OCI-LY7 (cell line): ENCODE results near the gene APOA4. TPM values are rescaled to one million over a fixed set of nuclear protein-coding genes. Genes with fewer than 3 reads are reported as not detected.
"Not testable (repeated sequence)": the region's sequence is repeated elsewhere in the genome, so short reads cannot be mapped to it uniquely, and the experiment has no call there.

ENCODE experiments used
- BruUV-seq: library from RNA; stranded (reverse); fragments of 400-500 nt; replicated peaks from 2 replicates; lab custom pipeline; 2021; lab: Mats Ljungman, UMichigan
- CTCF ChIA-PET: fragments of 300-600 bp; sonication (Branson Sonifier 250); formaldehyde crosslinking; loops from one replicate; lab custom pipeline; 2022; ENCODE audit warnings: antibody characterized with exemption; ENCODE audit not compliant: unreplicated experiment; lab: Charles Lee
- POLR2A ChIA-PET: fragments of 300-600 bp; sonication (Branson Sonifier 250); formaldehyde crosslinking; loops from one replicate; lab custom pipeline; 2022; ENCODE audit warnings: antibody characterized with exemption; lab: Charles Lee
- DNase-seq: peaks from one replicate; pipeline ENCODE4 v3.0.0-alpha.2; 2015; ENCODE audit warnings: low spot score
- H2AFZ ChIP-seq: fragments of 200-600 bp; sonication (generic), shearing (Covaris generic); 2 replicates; pipeline ENCODE4 v1.6.1; 2014; ENCODE audit warnings: mild to moderate bottlenecking, antibody characterized with exemption, low read length, moderate library complexity
- H3K27ac ChIP-seq: fragments of 200-600 bp; sonication (generic); 2 replicates; pipeline ENCODE4 v1.5.1; 2014; ENCODE audit warnings: mixed run types, low read depth, mild to moderate bottlenecking, moderate library complexity, low read length, inconsistent platforms; ENCODE audit not compliant: poor library complexity, severe bottlenecking
- H3K36me3 ChIP-seq: fragments of 200-600 bp; sonication (generic); 2 replicates; pipeline ENCODE4 v1.6.1; 2014; ENCODE audit warnings: mild to moderate bottlenecking, antibody characterized with exemption, low read length, moderate library complexity, mixed read lengths; ENCODE audit not compliant: insufficient read depth
- H3K4me1 ChIP-seq: fragments of 200-600 bp; sonication (generic); 2 replicates; pipeline ENCODE4 v1.5.1; 2014; ENCODE audit warnings: mild to moderate bottlenecking, low read length; ENCODE audit not compliant: insufficient read depth, poor library complexity, severe bottlenecking
- H3K4me2 ChIP-seq: fragments of 200-600 bp; sonication (generic); 2 replicates; pipeline ENCODE4 v1.6.1; 2014; ENCODE audit warnings: mild to moderate bottlenecking, low read length
- H3K4me3 ChIP-seq: fragments of 200-600 bp; sonication (generic); 2 replicates; pipeline ENCODE4 v1.5.1; 2014; ENCODE audit warnings: mild to moderate bottlenecking, low read depth, low read length; ENCODE audit not compliant: poor library complexity, severe bottlenecking
- H3K79me2 ChIP-seq: fragments of 200-600 bp; sonication (generic); 2 replicates; pipeline ENCODE4 v1.6.1; 2016; ENCODE audit warnings: low read depth, mild to moderate bottlenecking, low read length, moderate library complexity, mixed read lengths; ENCODE audit not compliant: insufficient read depth
- H3K9me2 ChIP-seq: fragments of 200-600 bp; sonication (generic); 2 replicates; pipeline ENCODE4 v1.6.1; 2016; ENCODE audit warnings: mild to moderate bottlenecking, low read length, mixed read lengths; ENCODE audit not compliant: insufficient read depth
- H3K9me3 ChIP-seq: fragments of 200-600 bp; sonication (generic); 2 replicates; pipeline ENCODE4 v1.6.1; 2014; ENCODE audit warnings: mild to moderate bottlenecking, mixed run types, low read length, mixed read lengths
- H4K20me1 ChIP-seq: fragments of 200-600 bp; sonication (generic); 2 replicates; pipeline ENCODE4 v1.6.1; 2014; ENCODE audit warnings: mild to moderate bottlenecking, antibody characterized with exemption, low read length, moderate library complexity, mixed read lengths; ENCODE audit not compliant: insufficient read depth
- EZH2phosphoT487 ChIP-seq: fragments of 200-600 bp; sonication (generic); IDR thresholded peaks from 2 replicates; pipeline ENCODE4 v1.6.1; 2018; ENCODE audit warnings: low read depth, borderline replicate concordance, mild to moderate bottlenecking, mixed run types, antibody characterized with exemption, low read length, moderate library complexity, mixed read lengths
- intact Hi-C: fragments of 100-400 bp; cut with micrococcal nuclease; formaldehyde crosslinking; loops from one replicate; pipeline ENCODE4 v1.10.0; 2022; ENCODE audit not compliant: unreplicated experiment
- total RNA-seq, 2 experiments: library from RNA; depleted of rRNA in 1 of 2; stranded (reverse); fragments of >200 nt in 1 of 2; shearing (Covaris generic) in 1 of 2; gene quantifications; 2 replicates each; pipeline ENCODE4 v1.2.3, GENCODE V29; 2014 to 2022
- TF ChIP-seq, protein P1 (sequence below): fragments of 200-600 bp; sonication (generic); conservative IDR thresholded peaks from 2 replicates; pipeline ENCODE4 v1.5.1; 2014; ENCODE audit warnings: mild to moderate bottlenecking, antibody characterized with exemption, low read length, moderate library complexity, mixed read lengths

APOA4 gene
- total RNA-seq, 2 experiments from 2014 or later: not detected

- no peaks in the 10 kb centered on the region for H3K36me3 ChIP-seq
- ChIA-PET CTCF (interaction anchor here (0.7 to 1.1 kb wide), 5 partner anchors 42 to 269 kb away, joined by 3 to 5 read pairs (median 3); partner anchors contain the start of genes APOA5 and ZPR1), POLR2A (interaction anchor here (0.6 to 2.6 kb wide), 8 partner anchors 12 to 457 kb away, joined by 3 to 5 read pairs (median 4); partner anchors contain the start of gene APOA4)
- no peaks in the 10 kb centered on the region for H3K9me3 ChIP-seq
- H3K4me2 ChIP-seq: peak overlapping the region; percentile 59
- H2AFZ ChIP-seq: peak overlapping the region; percentile 80
- no TSS peak for BruUV-seq
- H3K4me3 ChIP-seq: peak overlapping the region; percentile 41
- H3K79me2 ChIP-seq: no peaks in the 10 kb centered on the region
- no peak for TF ChIP-seq EZH2phosphoT487
- TF ChIP-seq, protein P1, sequence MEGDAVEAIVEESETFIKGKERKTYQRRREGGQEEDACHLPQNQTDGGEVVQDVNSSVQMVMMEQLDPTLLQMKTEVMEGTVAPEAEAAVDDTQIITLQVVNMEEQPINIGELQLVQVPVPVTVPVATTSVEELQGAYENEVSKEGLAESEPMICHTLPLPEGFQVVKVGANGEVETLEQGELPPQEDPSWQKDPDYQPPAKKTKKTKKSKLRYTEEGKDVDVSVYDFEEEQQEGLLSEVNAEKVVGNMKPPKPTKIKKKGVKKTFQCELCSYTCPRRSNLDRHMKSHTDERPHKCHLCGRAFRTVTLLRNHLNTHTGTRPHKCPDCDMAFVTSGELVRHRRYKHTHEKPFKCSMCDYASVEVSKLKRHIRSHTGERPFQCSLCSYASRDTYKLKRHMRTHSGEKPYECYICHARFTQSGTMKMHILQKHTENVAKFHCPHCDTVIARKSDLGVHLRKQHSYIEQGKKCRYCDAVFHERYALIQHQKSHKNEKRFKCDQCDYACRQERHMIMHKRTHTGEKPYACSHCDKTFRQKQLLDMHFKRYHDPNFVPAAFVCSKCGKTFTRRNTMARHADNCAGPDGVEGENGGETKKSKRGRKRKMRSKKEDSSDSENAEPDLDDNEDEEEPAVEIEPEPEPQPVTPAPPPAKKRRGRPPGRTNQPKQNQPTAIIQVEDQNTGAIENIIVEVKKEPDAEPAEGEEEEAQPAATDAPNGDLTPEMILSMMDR: no peak
- peaks cover 13% of the 10 kb centered on the region for H3K4me1 ChIP-seq
- H3K9me2 ChIP-seq: no peaks in the 10 kb centered on the region
- no peaks in the 10 kb centered on the region for H4K20me1 ChIP-seq
- no peak overlapping the region for H3K27ac ChIP-seq
- intact Hi-C loops: loop anchor here (5.0 kb wide), 1 partner anchor 43 kb away; the partner anchor contains the start of gene APOA5
- DNase-seq: peak; percentile 27
These were observed 12.1 kb upstream of the APOA4 start for GRCh38 chr11:116835042-116835772.

DNA sequence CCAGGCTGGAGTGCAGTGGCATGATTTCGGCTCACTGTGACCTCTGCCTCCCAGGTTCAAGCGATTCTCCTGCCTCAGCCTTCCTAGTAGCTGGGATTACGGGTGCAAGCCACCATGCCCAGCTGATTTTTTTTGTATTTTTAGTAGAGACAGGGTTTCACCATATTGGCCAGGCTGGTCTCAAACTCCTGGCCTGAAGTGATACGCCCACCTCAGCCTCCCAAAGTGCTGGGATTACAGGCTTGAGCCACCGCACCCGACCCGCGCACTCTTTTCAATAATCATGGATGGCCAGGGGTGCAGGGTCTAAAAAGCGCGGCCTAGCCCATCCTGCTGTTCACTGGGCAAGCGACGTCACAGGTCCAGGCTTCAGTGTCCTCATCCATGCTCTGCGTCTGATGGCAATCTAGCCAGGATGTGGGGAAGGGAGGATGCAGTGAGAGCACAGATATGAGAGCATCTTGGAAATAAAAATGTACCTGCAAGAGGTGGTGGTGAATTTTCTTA is 11.5 kb upstream of the APOA4 start:
- H4K20me1 ChIP-seq, BruUV-seq, H3K9me3 ChIP-seq, H3K4me3 ChIP-seq, H3K4me2 ChIP-seq, H2AFZ ChIP-seq, DNase-seq, CTCF ChIA-PET, H3K9me2 ChIP-seq, H3K79me2 ChIP-seq, H3K36me3 ChIP-seq, H3K27ac ChIP-seq: not testable (repeated sequence)
- POLR2A ChIA-PET: interaction anchor here (0.6 kb wide), 1 partner anchor 524 kb away, joined by 3 read pairs; no protein-coding TSS in a partner anchor
- peaks cover 13% of the 10 kb centered on the region for H3K4me1 ChIP-seq
- intact Hi-C loops: loop anchor here (5.0 kb wide), 1 partner anchor 42 kb away; the partner anchor contains the start of gene APOA5

DNA sequence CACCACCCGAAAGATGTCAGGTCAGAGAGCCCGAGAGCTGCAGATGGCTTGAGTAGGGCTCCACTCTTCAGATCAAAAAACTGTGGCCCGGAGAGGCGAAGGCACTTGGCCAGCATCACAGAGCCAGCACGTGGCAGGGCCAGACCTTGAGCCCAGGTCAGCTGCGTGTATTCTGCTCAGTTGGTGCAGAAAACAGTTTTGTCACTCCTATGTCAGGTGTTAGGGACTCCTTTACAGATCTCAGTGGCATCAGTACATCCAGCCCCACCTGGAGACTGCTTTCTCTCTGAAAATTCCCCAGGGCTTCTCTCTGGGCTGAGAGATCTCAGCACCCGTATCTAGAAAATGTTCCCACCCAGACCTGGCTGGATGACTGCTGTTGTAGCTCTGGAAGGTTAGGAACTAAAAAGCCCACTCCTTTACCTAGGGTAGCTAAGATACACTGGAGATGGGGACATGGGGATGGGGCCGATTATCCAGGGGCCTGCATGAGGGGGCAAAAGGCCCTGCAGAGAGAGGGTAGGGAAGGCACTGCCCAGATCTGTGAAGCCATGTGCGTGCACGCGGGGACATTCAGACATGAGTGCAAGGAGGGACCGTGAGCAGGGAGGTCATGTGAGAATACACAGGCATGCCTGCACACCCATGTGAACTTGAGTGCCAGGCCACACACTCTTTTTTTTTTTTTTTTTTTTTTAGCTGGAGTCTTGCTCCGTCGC is 10.9 kb upstream of the APOA4 start:
- no peaks in the 10 kb centered on the region for H3K36me3 ChIP-seq
- ChIA-PET POLR2A (interaction anchor here (0.5 to 0.6 kb wide), 2 partner anchors 405 to 525 kb away, joined by 3 read pairs; no protein-coding TSS in a partner anchor), CTCF (no interaction called here)
- no peaks in the 10 kb centered on the region for H3K9me3 ChIP-seq
- intact Hi-C loops: no loop called here
- no peak overlapping the region for H3K4me2 ChIP-seq
- TF ChIP-seq, protein P1: no peak
- no peak for TF ChIP-seq EZH2phosphoT487
- peaks cover 13% of the 10 kb centered on the region for H3K4me1 ChIP-seq
- DNase-seq: no peak
- H3K4me3 ChIP-seq: no peak overlapping the region
- BruUV-seq: no TSS peak
- H2AFZ ChIP-seq: no peak overlapping the region
- H3K27ac ChIP-seq: no peak overlapping the region
- H3K9me2 ChIP-seq: no peaks in the 10 kb centered on the region
- H4K20me1 ChIP-seq: no peaks in the 10 kb centered on the region
- no peaks in the 10 kb centered on the region for H3K79me2 ChIP-seq
